BLaER1 (cell line): ENCODE measurements around the gene ADIRF.

Experiments
- H3K27ac ChIP-seq: shearing (Covaris generic); formaldehyde crosslinking; 2 replicates; pipeline ENCODE4 v1.8.1; 2022
- H3K27me3 ChIP-seq: shearing (Covaris generic); formaldehyde crosslinking; 2 replicates; pipeline ENCODE4 v1.8.1; 2022
- H3K36me3 ChIP-seq: shearing (Covaris generic); formaldehyde crosslinking; 2 replicates; pipeline ENCODE4 v1.8.1; 2022
- H3K4me1 ChIP-seq: shearing (Covaris generic); formaldehyde crosslinking; 2 replicates; pipeline ENCODE4 v1.8.1; 2022
- H3K4me2 ChIP-seq: shearing (Covaris generic); formaldehyde crosslinking; 2 replicates; pipeline ENCODE4 v1.8.1; 2022
- H3K4me3 ChIP-seq: shearing (Covaris generic); formaldehyde crosslinking; 2 replicates; pipeline ENCODE4 v1.8.1; 2022
- H3K9ac ChIP-seq: shearing (Covaris generic); formaldehyde crosslinking; 2 replicates; pipeline ENCODE4 v1.8.1; 2022
- H3K9me3 ChIP-seq: shearing (Covaris generic); formaldehyde crosslinking; 2 replicates; pipeline ENCODE4 v1.8.1; 2022
- H4K20me1 ChIP-seq: shearing (Covaris generic); formaldehyde crosslinking; 2 replicates; pipeline ENCODE4 v1.8.1; 2022
- Cebpa-rat ChIP-seq: shearing (Covaris generic); IDR thresholded peaks from 2 replicates; pipeline ENCODE4 v1.8.1; 2022

Gene ADIRF

DNA sequence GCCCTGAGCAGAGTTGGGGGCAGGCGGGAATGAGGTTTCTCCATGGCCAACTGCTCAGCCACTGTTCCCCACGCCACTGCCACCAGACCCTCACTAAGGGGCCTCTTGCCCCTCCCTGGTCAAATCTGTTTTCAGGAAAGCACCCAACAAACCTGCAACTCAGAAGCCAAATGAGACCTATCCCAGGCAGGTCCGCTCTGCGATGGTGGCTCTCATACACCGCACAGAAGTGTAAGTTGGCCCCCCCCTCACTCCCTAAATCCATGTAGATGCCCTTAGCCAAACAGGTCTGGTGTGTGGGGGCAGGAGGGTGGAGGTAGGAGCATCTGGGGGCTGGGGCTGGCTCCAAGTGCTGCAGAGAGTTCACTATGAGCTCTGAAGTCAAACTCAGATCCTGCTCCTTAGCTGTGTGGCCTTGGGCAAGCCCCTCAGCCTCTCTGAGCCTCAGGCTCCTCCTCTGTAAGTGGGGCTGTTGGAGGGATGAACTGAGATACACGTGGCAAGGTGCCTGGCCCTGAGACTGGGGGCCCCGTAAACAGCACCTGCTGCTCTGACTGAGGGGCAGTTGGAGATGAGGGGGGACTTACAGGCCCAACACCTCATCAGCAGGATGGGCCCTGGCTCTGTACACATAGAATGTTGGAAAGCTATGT is 12.0 kb upstream of the ADIRF start:
- Histone ChIP-seq H3K9ac (no peak overlapping the region), H4K20me1 (no peaks in the 10 kb centered on the region), H3K4me2 (no peak overlapping the region), H3K4me1 (peaks cover 16% of the 10 kb centered on the region), H3K4me3 (no peak overlapping the region), H3K27ac (no peak overlapping the region), H3K36me3 (no peaks in the 10 kb centered on the region), H3K27me3 (no peaks in the 10 kb centered on the region), H3K9me3 (peaks cover 23% of the 10 kb centered on the region)
- no peak for TF ChIP-seq Cebpa-rat

DNA sequence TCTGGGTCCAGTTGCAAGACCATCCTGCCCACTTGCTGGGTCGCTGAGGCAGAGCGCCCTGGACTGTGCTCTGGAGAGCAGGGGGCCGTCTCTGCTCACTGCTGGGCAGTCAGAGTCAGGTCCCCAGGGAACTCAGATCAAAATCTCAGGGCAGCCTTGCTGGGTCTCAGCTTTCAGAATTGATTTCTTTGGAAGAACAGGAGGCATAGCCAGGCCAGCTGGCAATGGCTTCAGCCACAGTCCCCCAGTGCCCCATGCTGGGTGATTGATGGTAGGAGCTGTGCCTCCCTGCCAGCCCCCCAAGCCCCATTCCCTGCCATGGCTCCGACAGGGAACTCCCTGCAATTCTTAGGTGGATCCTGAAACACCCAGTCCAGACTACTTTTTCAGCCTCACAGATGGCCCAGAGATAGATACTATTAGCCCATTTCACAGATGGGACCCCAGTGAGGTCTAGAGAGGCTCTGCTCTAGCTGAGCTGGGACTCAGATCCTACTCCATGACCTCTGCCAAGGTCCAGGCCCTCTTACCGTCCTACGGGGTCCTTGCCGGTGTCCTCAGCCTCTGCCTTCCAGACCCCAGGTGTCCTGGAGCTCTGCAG is 11.3 kb upstream of the ADIRF start:
- no peak for TF ChIP-seq Cebpa-rat
- Histone ChIP-seq H3K4me1 (peaks cover 16% of the 10 kb centered on the region), H3K27ac (peak overlapping the region; percentile 55; the same call in 1 of the 2 replicates)

DNA sequence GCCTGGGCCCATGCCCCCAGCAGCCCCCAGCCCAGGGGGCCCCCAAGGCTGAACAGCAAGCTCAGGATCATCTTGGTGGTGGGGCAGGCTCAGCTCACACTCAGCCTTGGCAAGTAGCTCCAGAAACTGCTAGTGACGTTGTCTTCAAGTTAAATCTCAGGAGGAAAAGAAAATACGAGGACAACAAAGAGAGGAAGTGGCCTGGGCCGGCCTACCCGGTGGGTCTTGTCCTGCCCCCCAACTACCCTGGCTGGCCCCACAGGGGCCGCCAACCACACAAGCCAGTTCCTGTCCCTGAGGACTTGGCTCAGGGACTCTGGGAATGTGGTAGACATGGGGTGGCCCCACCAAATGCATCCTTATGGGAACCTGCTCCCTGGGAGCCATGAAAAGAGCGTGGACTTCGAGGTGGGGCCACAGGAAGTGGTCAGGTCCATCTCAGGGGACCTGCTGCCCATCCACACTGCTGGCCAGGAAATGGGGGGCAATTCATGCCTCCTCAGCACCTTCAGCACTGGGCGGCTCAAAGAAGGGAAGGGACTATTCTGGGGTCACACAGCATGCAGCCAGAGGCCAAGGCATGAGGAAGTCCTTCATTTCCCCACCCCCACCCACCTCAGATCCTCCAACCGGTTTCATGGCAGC is 10.7 kb upstream of the ADIRF start, which contains the start of gene MMRN2:
TSS of gene MMRN2 (minus strand) at position 145 of the 645 bp plus-strand sequence. CDS start at position 71, 74 bp downstream.
- H3K27ac ChIP-seq, result peak within 1 kb of the TSS; percentile 55; the same call in 1 of the 2 replicates
- H3K9ac ChIP-seq, result 0 out of 2 replicates have a peak within 1 kb of the TSS, but pooled peaks have one; percentile 19
- no peak within 1 kb of the TSS for H3K4me3 ChIP-seq
- no peaks in the 10 kb centered on the region for H4K20me1 ChIP-seq
- H3K4me1 ChIP-seq, result peaks cover 16% of the 10 kb centered on the region
- H3K9me3 ChIP-seq, result peaks cover 12% of the 10 kb centered on the region
- no peaks in the 10 kb centered on the region for H3K36me3 ChIP-seq
- no peaks in the 10 kb centered on the region for H3K27me3 ChIP-seq
- H3K4me2 ChIP-seq, result peak within 1 kb of the TSS; percentile 63
- no peak for TF ChIP-seq Cebpa-rat

More for the DNA sequence above, 11.3 kb upstream of the ADIRF start:
- H3K27me3 ChIP-seq, result no peaks in the 10 kb centered on the region
- no peaks in the 10 kb centered on the region for H4K20me1 ChIP-seq
- no peaks in the 10 kb centered on the region for H3K36me3 ChIP-seq
- H3K9me3 ChIP-seq, result peaks cover 19% of the 10 kb centered on the region
- H3K4me2 ChIP-seq, result peak overlapping the region; percentile 63
- H3K9ac ChIP-seq, result no peak overlapping the region
- no peak overlapping the region for H3K4me3 ChIP-seq

DNA sequence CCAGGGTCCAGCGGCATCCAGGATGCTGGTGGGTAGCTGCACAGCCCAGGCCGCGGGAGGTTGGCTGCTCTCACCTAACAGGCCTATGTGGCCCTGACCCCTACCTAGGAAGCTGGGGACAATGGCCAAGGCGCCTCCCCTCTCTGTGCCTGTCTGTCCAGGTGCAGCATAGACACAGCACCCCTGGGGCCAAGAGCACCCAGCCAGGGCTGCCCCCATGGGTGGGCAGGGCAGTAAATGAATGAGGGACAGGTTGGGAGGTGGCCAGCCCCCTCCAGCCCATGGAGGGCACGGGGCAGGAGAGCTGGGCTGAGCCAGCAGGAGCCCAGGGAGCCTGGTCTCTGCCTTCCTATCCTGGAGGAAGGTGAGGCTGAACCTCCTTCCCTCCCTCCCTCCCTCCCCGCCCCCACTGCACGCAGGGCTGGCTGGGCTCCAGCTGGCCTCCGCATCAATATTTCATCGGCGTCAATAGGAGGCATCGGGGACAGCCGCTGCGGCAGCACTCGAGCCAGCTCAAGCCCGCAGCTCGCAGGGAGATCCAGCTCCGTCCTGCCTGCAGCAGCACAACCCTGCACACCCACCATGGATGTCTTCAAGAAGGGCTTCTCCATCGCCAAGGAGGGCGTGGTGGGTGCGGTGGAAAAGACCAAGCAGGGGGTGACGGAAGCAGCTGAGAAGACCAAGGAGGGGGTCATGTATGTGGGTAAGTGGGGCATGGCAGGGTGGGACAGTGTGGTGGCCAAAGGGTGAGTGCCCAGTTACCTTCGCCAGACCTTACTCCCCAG is 10.0 kb upstream of the ADIRF start, which contains the start of gene SNCG:
TSS of gene SNCG (plus strand) at position 484 of the 785 bp plus-strand sequence. CDS start at position 583, 99 bp downstream.
- Histone ChIP-seq H3K27ac (peak within 1 kb of the TSS; percentile 55; the same call in 1 of the 2 replicates), H3K27me3 (no peaks in the 10 kb centered on the region), H3K9ac (0 out of 2 replicates have a peak within 1 kb of the TSS, but pooled peaks have one; percentile 19), H3K4me3 (no peak within 1 kb of the TSS), H4K20me1 (no peaks in the 10 kb centered on the region), H3K36me3 (no peaks in the 10 kb centered on the region), H3K4me2 (peak within 1 kb of the TSS; percentile 63), H3K4me1 (peaks cover 16% of the 10 kb centered on the region), H3K9me3 (peaks cover 6% of the 10 kb centered on the region)
- no peak for TF ChIP-seq Cebpa-rat

DNA sequence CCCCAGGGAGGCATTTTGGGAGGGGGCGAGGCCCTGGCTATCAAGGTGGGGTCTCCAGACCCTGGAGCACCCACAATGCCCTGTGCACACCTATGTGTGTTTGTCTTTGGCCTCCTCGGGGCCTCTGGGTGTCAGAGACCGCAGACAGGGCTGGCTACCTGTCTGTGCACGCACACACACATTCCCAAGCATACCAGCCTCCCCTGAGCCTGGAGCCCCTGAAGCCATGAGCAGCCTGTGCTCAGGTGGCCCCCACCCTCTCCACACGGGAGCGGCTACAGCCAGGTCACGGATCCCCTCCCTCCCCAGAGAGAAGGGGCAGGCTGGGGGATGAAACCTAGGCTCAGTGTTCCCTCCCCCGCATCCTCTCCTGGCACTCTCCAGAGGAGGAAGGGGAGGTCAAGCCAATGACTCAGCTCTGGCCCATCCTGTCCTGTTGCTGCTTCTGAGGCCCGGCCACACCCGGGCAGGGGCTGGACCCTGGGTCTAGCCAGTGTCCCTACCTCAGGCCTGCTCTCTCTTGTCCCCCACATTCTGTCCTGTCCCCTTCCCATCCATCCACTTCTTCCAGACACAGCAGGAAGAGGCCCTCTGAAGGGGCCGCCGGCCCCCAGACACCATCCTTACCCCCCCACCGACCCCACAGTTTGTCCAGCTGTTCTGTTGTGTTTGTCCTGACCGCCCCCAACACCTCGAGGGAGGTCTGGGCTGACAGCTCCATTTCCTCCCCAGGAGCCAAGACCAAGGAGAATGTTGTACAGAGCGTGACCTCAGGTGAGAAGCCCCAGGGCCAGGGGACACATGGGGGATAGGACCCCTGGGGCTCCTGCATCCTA is 9.2 kb upstream of the ADIRF start:
- Histone ChIP-seq H4K20me1 (no peaks in the 10 kb centered on the region), H3K4me3 (no peak overlapping the region), H3K27ac (no peak overlapping the region), H3K9me3 (no peaks in the 10 kb centered on the region), H3K27me3 (no peaks in the 10 kb centered on the region), H3K4me2 (no peak overlapping the region), H3K4me1 (peaks cover 21% of the 10 kb centered on the region), H3K9ac (no peak overlapping the region), H3K36me3 (no peaks in the 10 kb centered on the region)
- TF ChIP-seq Cebpa-rat, result no peak

DNA sequence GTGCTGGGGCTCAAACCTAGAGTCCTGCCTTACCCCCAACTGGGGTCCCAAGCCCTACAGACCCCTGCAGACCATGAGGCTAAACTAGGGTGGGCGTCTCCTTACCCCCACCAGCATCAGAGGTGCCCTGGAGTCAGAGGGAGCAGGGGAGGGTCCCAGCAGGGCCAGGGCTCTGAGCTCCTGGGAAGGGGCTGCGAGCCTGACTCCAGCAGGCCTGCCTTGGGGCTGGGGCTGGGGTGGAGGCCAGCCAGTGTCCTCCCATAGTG is 8.6 kb upstream of the ADIRF start:
- Histone ChIP-seq H3K4me2 (no peak overlapping the region), H3K4me1 (peaks cover 27% of the 10 kb centered on the region), H3K27ac (no peak overlapping the region), H3K36me3 (no peaks in the 10 kb centered on the region), H4K20me1 (no peaks in the 10 kb centered on the region), H3K27me3 (no peaks in the 10 kb centered on the region), H3K9ac (no peak overlapping the region), H3K4me3 (no peak overlapping the region), H3K9me3 (no peaks in the 10 kb centered on the region)
- TF ChIP-seq Cebpa-rat, result no peak

DNA sequence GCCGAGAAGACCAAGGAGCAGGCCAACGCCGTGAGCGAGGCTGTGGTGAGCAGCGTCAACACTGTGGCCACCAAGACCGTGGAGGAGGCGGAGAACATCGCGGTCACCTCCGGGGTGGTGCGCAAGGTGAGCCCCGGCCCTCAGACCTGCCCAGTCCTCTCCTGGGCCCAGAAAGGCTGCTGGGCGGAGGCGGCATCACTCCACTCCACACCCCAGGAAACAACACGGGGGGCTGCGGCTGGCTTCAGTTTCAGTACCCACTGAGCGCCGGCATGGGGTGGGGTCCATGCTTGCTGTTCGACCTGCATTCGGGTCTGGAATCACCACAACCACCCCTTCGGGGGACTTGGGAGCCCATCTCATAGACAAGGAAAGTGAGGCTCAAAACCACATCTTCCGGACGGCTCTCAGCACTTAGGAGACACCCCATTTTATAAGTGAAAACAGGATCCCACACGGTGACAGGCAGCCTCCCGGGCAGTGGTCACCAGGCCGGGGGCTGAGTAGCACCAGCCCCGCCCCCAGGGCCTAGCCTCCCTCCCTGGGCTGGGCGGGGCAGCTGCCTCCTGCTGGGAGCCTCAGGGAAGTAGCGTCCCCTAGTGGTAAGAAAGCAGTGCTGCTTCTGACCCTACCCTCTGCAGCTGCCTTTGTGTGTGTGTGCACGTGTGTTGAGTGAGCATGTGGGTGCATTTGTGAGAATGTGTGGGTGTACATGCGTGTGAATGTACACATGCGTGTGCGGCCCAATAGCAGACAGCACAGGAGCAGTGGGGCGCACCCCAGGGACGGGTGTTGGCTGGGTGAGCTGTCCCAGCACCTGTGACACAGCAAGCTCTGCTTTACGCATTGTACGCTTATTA is 8.0 kb upstream of the ADIRF start:
- TF ChIP-seq Cebpa-rat, result no peak
- no peak overlapping the region for H3K4me3 ChIP-seq
- H3K9ac ChIP-seq, result no peak overlapping the region
- H3K27ac ChIP-seq, result no peak overlapping the region
- peaks cover 28% of the 10 kb centered on the region for H3K4me1 ChIP-seq
- H3K36me3 ChIP-seq, result no peaks in the 10 kb centered on the region
- no peak overlapping the region for H3K4me2 ChIP-seq
- no peaks in the 10 kb centered on the region for H3K9me3 ChIP-seq
- no peaks in the 10 kb centered on the region for H4K20me1 ChIP-seq
- H3K27me3 ChIP-seq, result no peaks in the 10 kb centered on the region

DNA sequence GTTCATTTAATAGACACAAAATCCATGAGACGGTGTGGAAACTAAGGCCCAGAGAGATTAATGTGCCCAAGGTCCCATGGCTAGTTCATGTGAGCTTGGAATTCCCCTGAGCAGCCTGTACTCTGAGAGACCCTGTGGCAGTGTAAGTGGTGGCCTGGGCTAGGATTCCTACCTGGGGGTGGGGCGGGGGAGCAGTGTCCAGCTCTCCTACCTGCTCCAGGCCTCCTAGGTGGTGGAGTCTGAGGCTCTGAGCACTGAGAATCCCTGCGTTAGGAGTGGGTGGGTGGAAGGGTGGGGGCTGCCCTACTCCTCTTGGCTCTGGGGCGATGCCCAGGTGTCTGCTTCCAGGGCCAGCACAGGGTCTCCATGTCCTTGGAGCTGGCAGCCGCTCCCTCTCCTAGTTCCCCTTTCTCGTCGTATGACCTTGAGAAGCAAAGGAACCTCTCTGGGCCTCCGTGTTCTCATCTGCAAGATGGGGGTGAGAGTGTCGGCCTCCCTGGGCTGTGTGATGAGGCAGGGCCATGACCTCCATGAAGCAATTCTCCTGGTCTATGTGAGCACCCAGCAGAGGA is 7.3 kb upstream of the ADIRF start:
- H3K4me1 ChIP-seq, result peaks cover 28% of the 10 kb centered on the region
- no peak overlapping the region for H3K9ac ChIP-seq

More for the DNA sequence above, 7.3 kb upstream of the ADIRF start:
- Histone ChIP-seq H3K36me3 (no peaks in the 10 kb centered on the region), H4K20me1 (no peaks in the 10 kb centered on the region), H3K4me3 (no peak overlapping the region), H3K4me2 (no peak overlapping the region), H3K27ac (no peak overlapping the region), H3K9me3 (no peaks in the 10 kb centered on the region), H3K27me3 (no peaks in the 10 kb centered on the region)
- TF ChIP-seq Cebpa-rat, result no peak
